Measurements from ENCODE around the gene OR13C3. TPM values are rescaled to one million over a fixed set of nuclear protein-coding genes. Genes with fewer than 3 reads are reported as not detected.

Gene OR13C3
- total RNA-seq, 3 donors from 2014 or later (not counting 1 experiment from before 2014, with no cell fraction given), result not detected

GRCh38 chr9:104575456-104575855 lies 38.8 kb upstream of the OR13C3 start:
- no peaks in the 10 kb centered on the region for H3K4me1 Mint-ChIP-seq
- no peak for TF ChIP-seq CTCF (IDR thresholded peaks at IDR 0.05)

GRCh38 chr9:104572612-104573011 lies 36.0 kb upstream of the OR13C3 start:
- Mint-ChIP-seq H3K4me1 (no peaks in the 10 kb centered on the region), H3K27ac (no peak overlapping the region), H3K9me3 (peaks cover 3 to 15% of the 10 kb centered on the region in 2 donors), H3K36me3 (no peaks in the 10 kb centered on the region), H3K4me3 (no peak overlapping the region), H3K27me3 (ENCODE audit: low read depth in 2 of 2) (no peaks in the 10 kb centered on the region)
- Histone ChIP-seq H3K27me3 (ENCODE audit: control insufficient read depth, insufficient read depth, low read length) (no peaks in the 10 kb centered on the region), H3K9me3 (ENCODE audit: control insufficient read depth, insufficient read depth, low read length) (no peaks in the 10 kb centered on the region), H3K4me1 (ENCODE audit: control insufficient read depth, insufficient read depth, low read length) (no peaks in the 10 kb centered on the region), H3K36me3 (ENCODE audit: control insufficient read depth, insufficient read depth, low read length) (no peaks in the 10 kb centered on the region), H3K27ac (ENCODE audit: low read length) (no peak overlapping the region), H3K4me3 (ENCODE audit: low read length) (no peak overlapping the region)
- ATAC-seq, result no peak
- TF ChIP-seq CTCF (IDR thresholded peaks at IDR 0.05), result no peak
- intact Hi-C loops (cut with micrococcal nuclease), result no loop called here
- WGBS (ENCODE audit: insufficient coverage), result no CpG with 5 or more reads among the region's 1 CpG
- DNase-seq, result no peak

More at GRCh38 chr9:104575456-104575855, 38.8 kb upstream of the OR13C3 start:
- Histone ChIP-seq H3K27me3 (ENCODE audit: control insufficient read depth, insufficient read depth, low read length) (no peaks in the 10 kb centered on the region), H3K36me3 (ENCODE audit: control insufficient read depth, insufficient read depth, low read length) (no peaks in the 10 kb centered on the region), H3K4me3 (ENCODE audit: low read length) (no peak overlapping the region), H3K9me3 (ENCODE audit: control insufficient read depth, insufficient read depth, low read length) (no peaks in the 10 kb centered on the region), H3K27ac (ENCODE audit: low read length) (no peak overlapping the region), H3K4me1 (ENCODE audit: control insufficient read depth, insufficient read depth, low read length) (no peaks in the 10 kb centered on the region)
- Mint-ChIP-seq H3K27ac (no peak overlapping the region), H3K27me3 (ENCODE audit: low read depth in 2 of 2) (no peaks in the 10 kb centered on the region), H3K36me3 (no peaks in the 10 kb centered on the region), H3K4me3 (no peak overlapping the region), H3K9me3 (peaks cover 0 to 12% of the 10 kb centered on the region in 2 donors)
- no peak for ATAC-seq
- intact Hi-C loops (cut with micrococcal nuclease), result no loop called here
- DNase-seq, result no peak
- WGBS (ENCODE audit: insufficient coverage), result 75% methylated on average over 1 of the region's 2 CpGs

- no peaks in the 10 kb centered on the region for H3K36me3 ChIP-seq (ENCODE audit: control insufficient read depth, insufficient read depth, low read length)
- DNase-seq, result no peak
- 85% methylated on average over 4 of the region's 4 CpGs for WGBS (ENCODE audit: insufficient coverage)
- no peak within 1 kb of the TSS for H3K27ac ChIP-seq (ENCODE audit: low read length)
- H3K4me3 Mint-ChIP-seq, result no peak within 1 kb of the TSS
- H3K9me3 ChIP-seq (ENCODE audit: control insufficient read depth, insufficient read depth, low read length), result no peaks in the 10 kb centered on the region
- no peaks in the 10 kb centered on the region for H3K4me1 ChIP-seq (ENCODE audit: control insufficient read depth, insufficient read depth, low read length)
- H3K27ac Mint-ChIP-seq, result no peak within 1 kb of the TSS
- H3K36me3 Mint-ChIP-seq, result no peaks in the 10 kb centered on the region
- H3K4me3 ChIP-seq (ENCODE audit: low read length), result no peak within 1 kb of the TSS
- intact Hi-C loops (cut with micrococcal nuclease), result no loop called here
- TF ChIP-seq CTCF (IDR thresholded peaks at IDR 0.05), result no peak
- H3K9me3 Mint-ChIP-seq, result peaks cover 3 to 10% of the 10 kb centered on the region in 2 donors
- no peaks in the 10 kb centered on the region for H3K27me3 Mint-ChIP-seq (ENCODE audit: low read depth in 2 of 2)
- no peaks in the 10 kb centered on the region for H3K4me1 Mint-ChIP-seq
- no peaks in the 10 kb centered on the region for H3K27me3 ChIP-seq (ENCODE audit: control insufficient read depth, insufficient read depth, low read length)
- no peak for ATAC-seq
Measured at GRCh38 chr9:104568868-104569267, 32.2 kb upstream of the OR13C3 start, which contains the start of gene OR13C8. OR13C8 (plus strand) TSS chr9:104569168; CDS start chr9:104569168, 0 bp downstream.

- no peak for TF ChIP-seq CTCF (IDR thresholded peaks at IDR 0.05)
- Mint-ChIP-seq H3K4me1 (no peaks in the 10 kb centered on the region), H3K27me3 (ENCODE audit: low read depth in 2 of 2) (no peaks in the 10 kb centered on the region), H3K9me3 (peaks cover 0 to 3% of the 10 kb centered on the region in 2 donors), H3K27ac (no peak overlapping the region), H3K36me3 (no peaks in the 10 kb centered on the region), H3K4me3 (no peak overlapping the region)
- H3K4me3 ChIP-seq (ENCODE audit: low read length), result no peak overlapping the region
- ATAC-seq (no peak), DNase-seq (no peak)
- WGBS (ENCODE audit: insufficient coverage), result 74% methylated on average over 1 of the region's 1 CpG
- H3K27me3 ChIP-seq (ENCODE audit: control insufficient read depth, insufficient read depth, low read length), result no peaks in the 10 kb centered on the region
- H3K36me3 ChIP-seq (ENCODE audit: control insufficient read depth, insufficient read depth, low read length), result no peaks in the 10 kb centered on the region
- intact Hi-C loops (cut with micrococcal nuclease), result no loop called here
- no peaks in the 10 kb centered on the region for H3K9me3 ChIP-seq (ENCODE audit: control insufficient read depth, insufficient read depth, low read length)
- H3K27ac ChIP-seq (ENCODE audit: low read length), result no peak overlapping the region
- no peaks in the 10 kb centered on the region for H3K4me1 ChIP-seq (ENCODE audit: control insufficient read depth, insufficient read depth, low read length)
Measured at GRCh38 chr9:104564358-104564757, 27.7 kb upstream of the OR13C3 start.

Data from natural killer cell (primary cell).